Gastrocnemius medialis (tissue), 4 donors: ENCODE results near the gene MFSD2A.

Experiments used
- CTCF ChIP-seq, 5 experiments: fragments of 450-650 bp in 3 of 5; fragments of 200-600 bp in 2 of 5; sonication (generic) in 2 of 5; IDR thresholded peaks in 4 of 5; conservative IDR thresholded peaks in 1 of 5; 1 replicate in 4 of 5; 2 replicates in 1 of 5; pipeline ENCODE4 v1.5.1; 2016 to 2019; ENCODE audit warnings: antibody characterized with exemption in 5 of 5, mild to moderate bottlenecking in 3 of 5, moderate library complexity in 3 of 5
- POLR2A ChIP-seq, 2 donors: fragments of 450-650 bp; IDR thresholded peaks; one replicate each; pipeline ENCODE4 v1.6.1; 2017; ENCODE audit warnings: antibody characterized with exemption in 2 of 2, mild to moderate bottlenecking in 2 of 2, moderate library complexity in 2 of 2

- TF ChIP-seq CTCF (IDR thresholded peaks at IDR 0.05 in 4 of 5, conservative IDR thresholded peaks at IDR 0.05 in 1 of 5) (no peak), POLR2A (IDR thresholded peaks at IDR 0.05) (no peak)
These were observed 3.7 kb downstream of the MFSD2A start for GRCh38 chr1:39958403-39959200.
